ENCODE data around the gene INPP5D. TPM values are rescaled to one million over a fixed set of nuclear protein-coding genes. Genes with fewer than 3 reads are reported as not detected.

INPP5D gene
- total RNA-seq, 4 donors from 2014 or later, result 7.8 to 40.4 (median 26.1) TPM

- peaks cover 0 to under 1% (median 0%) of the 10 kb centered on the region in 4 donors for H3K4me1 ChIP-seq
- TF ChIP-seq EP300 (IDR thresholded peaks at IDR 0.05; ENCODE audit: low read depth), result no peak
- no peak for TF ChIP-seq POLR2A (IDR thresholded peaks at IDR 0.05)
- no peak for TF ChIP-seq POLR2AphosphoS5 (IDR thresholded peaks at IDR 0.05)
- TF ChIP-seq CTCF (IDR thresholded peaks at IDR 0.05), result no peak
Measured at GRCh38 chr2:233147829-233148167, 87.7 kb downstream of the INPP5D start.

GRCh38 chr2:233148354-233148753 is 88.2 kb downstream of the INPP5D start:
- Histone ChIP-seq H3K36me3 (no peaks in the 10 kb centered on the region), H3K27me3 (no peaks in the 10 kb centered on the region), H3K27ac (no peak overlapping the region), H3K4me1 (peaks cover 0 to 4% (median 0%) of the 10 kb centered on the region in 4 donors), H3K4me3 (no peak overlapping the region), H3K9me3 (no peaks in the 10 kb centered on the region)
- TF ChIP-seq CTCF (IDR thresholded peaks at IDR 0.05) (no peak), POLR2AphosphoS5 (IDR thresholded peaks at IDR 0.05) (no peak), EP300 (IDR thresholded peaks at IDR 0.05; ENCODE audit: low read depth) (no peak), POLR2A (IDR thresholded peaks at IDR 0.05) (no peak)
- no peak for DNase-seq
- intact Hi-C loops (cut with DNase I; ENCODE audit: low total_unique reads) (no loop called here), in situ Hi-C loops (cut with MboI; ENCODE audit: low pct_ligation_motif_present in 1 of 4, low pct_unique_long_range_greater_than_20kb in 1 of 4, low sequenced_read_pairs in 3 of 4) (no loop called here)
- WGBS, 2 donors (ENCODE audit: low coverage in 1 of 2), result 90 to 93% methylated on average over 6 to 10 of the region's 10 CpGs

More at GRCh38 chr2:233147829-233148167, 87.7 kb downstream of the INPP5D start:
- intact Hi-C loops (cut with DNase I; ENCODE audit: low total_unique reads) (no loop called here), in situ Hi-C loops (cut with MboI; ENCODE audit: low pct_ligation_motif_present in 1 of 4, low pct_unique_long_range_greater_than_20kb in 1 of 4, low sequenced_read_pairs in 3 of 4) (no loop called here)
- no peak overlapping the region for H3K4me3 ChIP-seq
- H3K27ac ChIP-seq, result no peak overlapping the region
- H3K9me3 ChIP-seq, result no peaks in the 10 kb centered on the region
- WGBS, 2 donors (ENCODE audit: low coverage in 1 of 2), result 57 to 67% methylated on average over 1 of the region's 1 CpG
- H3K36me3 ChIP-seq, result no peaks in the 10 kb centered on the region
- DNase-seq, result no peak
- H3K27me3 ChIP-seq, result no peaks in the 10 kb centered on the region

- no peak for DNase-seq
- TF ChIP-seq EP300 (IDR thresholded peaks at IDR 0.05; ENCODE audit: low read depth), result no peak
- TF ChIP-seq POLR2A (IDR thresholded peaks at IDR 0.05), result no peak
- TF ChIP-seq POLR2AphosphoS5 (IDR thresholded peaks at IDR 0.05), result no peak
- TF ChIP-seq CTCF (IDR thresholded peaks at IDR 0.05), result no peak
- in situ Hi-C loops (cut with MboI; ENCODE audit: low pct_ligation_motif_present in 1 of 4, low pct_unique_long_range_greater_than_20kb in 1 of 4, low sequenced_read_pairs in 3 of 4), result no loop called here
- intact Hi-C loops (cut with DNase I; ENCODE audit: low total_unique reads), result no loop called here
- no peaks in the 10 kb centered on the region for H3K36me3 ChIP-seq
- no peaks in the 10 kb centered on the region for H3K27me3 ChIP-seq
- 49 to 67% methylated on average over 4 to 5 of the region's 5 CpGs for whole genome bisulfite sequencing, 2 donors (ENCODE audit: low coverage in 1 of 2)
- no peak overlapping the region for H3K27ac ChIP-seq
- no peaks in the 10 kb centered on the region for H3K9me3 ChIP-seq
- H3K4me1 ChIP-seq, result peaks cover 0 to 4% (median 2%) of the 10 kb centered on the region in 4 donors
- H3K4me3 ChIP-seq, result no peak overlapping the region
Measured at GRCh38 chr2:233152541-233152940, 92.4 kb downstream of the INPP5D start.

GRCh38 chr2:233153146-233153798 is 93.1 kb downstream of the INPP5D start:
- Histone ChIP-seq H3K27me3 (no peaks in the 10 kb centered on the region), H3K4me1 (peaks cover 0 to 4% (median 2%) of the 10 kb centered on the region in 4 donors), H3K4me3 (no peak overlapping the region), H3K36me3 (no peaks in the 10 kb centered on the region), H3K27ac (no peak overlapping the region), H3K9me3 (no peaks in the 10 kb centered on the region)
- no peak for TF ChIP-seq POLR2AphosphoS5 (IDR thresholded peaks at IDR 0.05)
- no peak for TF ChIP-seq POLR2A (IDR thresholded peaks at IDR 0.05)
- TF ChIP-seq CTCF (IDR thresholded peaks at IDR 0.05), result no peak
- no peak for TF ChIP-seq EP300 (IDR thresholded peaks at IDR 0.05; ENCODE audit: low read depth)
- 74 to 75% methylated on average over 9 of the region's 9 CpGs for WGBS, 2 donors (ENCODE audit: low coverage in 1 of 2)
- in situ Hi-C loops (cut with MboI; ENCODE audit: low pct_ligation_motif_present in 1 of 4, low pct_unique_long_range_greater_than_20kb in 1 of 4, low sequenced_read_pairs in 3 of 4), result no loop called here
- DNase-seq, result no peak
- intact Hi-C loops (cut with DNase I; ENCODE audit: low total_unique reads), result no loop called here

Measured in transverse colon (tissue), 4 donors.